ENCODE measurements around the gene PRCP.
A peak's percentile ranks its signal among the peaks of the same experiment; 100 is the strongest.
"Not testable (repeated sequence)": the region's sequence is repeated elsewhere in the genome, so short reads cannot be mapped to it uniquely, and the experiment has no call there.

PRCP gene

GRCh38 chr11:82869657-82870056, 30.6 kb downstream of the PRCP start:
- no peak for DNase-seq

GRCh38 chr11:82867495-82868082, 32.6 kb downstream of the PRCP start:
- DNase-seq: peak; percentile 50 to 68 (median 58)

DNA sequence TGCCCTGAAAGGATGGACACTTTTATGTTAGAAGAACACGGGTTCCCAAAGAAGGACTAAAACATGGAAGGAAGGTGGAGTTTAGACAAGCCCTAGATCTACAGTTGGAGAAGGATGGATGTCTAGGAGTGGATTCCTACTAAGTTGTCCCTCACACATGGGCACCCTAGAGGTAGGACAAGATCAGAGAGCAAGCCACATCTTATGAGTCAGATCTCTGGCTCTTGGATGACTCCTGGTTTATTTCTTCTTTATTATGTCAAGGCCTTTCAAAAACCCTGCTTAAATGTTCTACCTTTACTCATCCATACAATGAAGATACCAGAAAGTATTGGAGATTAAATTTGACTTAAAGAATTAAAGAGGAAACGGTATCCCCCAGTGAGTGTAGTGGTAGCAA, 34.4 kb downstream of the PRCP start:
- no peak for DNase-seq

DNA sequence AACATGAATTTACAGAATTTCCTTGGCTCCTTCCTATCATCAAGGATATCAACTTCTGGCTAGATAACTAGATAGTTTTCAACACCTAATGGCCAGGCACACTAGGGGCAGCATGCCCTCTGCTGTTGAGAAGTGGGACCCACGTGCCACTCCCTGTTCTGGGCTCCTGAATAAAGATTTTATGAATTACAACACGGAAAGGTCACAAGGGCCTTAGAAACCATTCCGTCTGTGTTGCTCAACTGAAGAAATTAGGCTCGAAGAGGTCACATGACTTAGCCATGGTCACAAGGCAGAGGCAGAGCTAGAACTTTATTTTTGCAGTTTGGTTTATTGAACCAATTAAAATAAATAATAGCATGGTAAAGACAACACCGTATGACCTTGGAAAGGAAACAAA, 36.0 kb downstream of the PRCP start:
- no peak for DNase-seq

GRCh38 chr11:82863209-82863608, 37.0 kb downstream of the PRCP start:
- DNase-seq: no peak

GRCh38 chr11:82862379-82862778, 37.9 kb downstream of the PRCP start:
- DNase-seq: no peak

DNA sequence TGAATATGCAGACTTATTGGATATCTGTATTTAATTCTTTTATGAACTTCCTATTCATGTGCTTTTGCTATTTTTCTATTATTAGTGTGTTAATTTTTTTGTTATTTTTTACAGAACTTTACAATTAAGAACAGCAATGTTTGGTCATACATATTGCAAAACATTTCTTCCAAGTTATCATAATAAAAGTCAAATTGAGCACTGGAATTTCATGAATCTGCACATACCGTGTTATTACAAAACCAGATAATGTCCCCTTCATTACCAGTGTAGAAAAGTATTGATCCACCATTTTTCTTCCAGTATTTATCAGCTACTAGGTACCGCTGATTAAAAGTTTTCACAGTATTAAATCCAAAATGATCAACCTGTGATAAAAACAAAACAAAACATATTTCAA, 40.5 kb downstream of the PRCP start:
- DNase-seq: no peak

DNA sequence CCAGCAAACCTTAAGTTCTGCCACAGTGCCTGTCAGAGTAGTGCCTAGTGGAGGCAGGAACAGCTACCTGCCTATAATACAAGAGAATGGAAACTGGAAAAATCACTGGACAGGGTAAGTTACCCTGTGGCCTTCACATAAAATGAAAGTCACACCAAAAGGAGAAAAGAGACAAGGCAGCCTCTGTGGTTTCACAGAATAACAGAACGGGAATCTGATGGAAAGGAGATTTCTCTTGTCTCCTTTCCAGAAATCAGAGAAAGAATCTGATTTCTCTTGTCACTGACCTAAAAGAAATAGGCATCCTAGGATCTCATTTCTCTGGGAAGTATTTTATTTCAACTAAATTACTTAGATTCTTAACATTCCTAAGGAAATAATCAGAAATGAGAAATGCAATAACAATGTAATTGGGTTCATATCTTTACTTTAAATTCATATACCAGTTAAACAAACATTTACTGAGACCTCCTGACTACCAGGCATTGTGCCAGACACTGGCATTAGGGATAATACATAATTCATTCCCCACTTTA, 41.6 kb downstream of the PRCP start:
- DNase-seq: no peak

DNA sequence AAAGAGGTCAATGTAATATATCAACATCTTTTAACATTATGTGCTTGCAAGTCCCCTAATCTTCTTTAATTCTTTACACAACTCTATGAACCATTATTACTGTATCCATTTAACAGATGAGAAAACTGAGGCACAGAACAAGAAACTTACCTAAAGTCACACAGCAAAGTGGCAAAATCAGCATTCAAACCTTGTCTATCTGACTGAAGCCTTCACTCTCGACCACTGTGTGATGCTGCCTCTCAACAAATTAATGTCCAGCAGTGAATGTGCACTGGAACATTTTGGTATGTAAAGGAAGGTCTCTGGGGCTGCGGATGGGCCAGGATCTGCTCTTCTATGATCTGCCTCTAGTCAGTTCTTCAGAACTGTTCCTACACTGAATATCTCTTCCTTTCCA, 42.1 kb downstream of the PRCP start:
- DNase-seq: no peak

- DNase-seq: no peak
These were observed 43.1 kb downstream of the PRCP start for GRCh38 chr11:82857145-82857544.

DNA sequence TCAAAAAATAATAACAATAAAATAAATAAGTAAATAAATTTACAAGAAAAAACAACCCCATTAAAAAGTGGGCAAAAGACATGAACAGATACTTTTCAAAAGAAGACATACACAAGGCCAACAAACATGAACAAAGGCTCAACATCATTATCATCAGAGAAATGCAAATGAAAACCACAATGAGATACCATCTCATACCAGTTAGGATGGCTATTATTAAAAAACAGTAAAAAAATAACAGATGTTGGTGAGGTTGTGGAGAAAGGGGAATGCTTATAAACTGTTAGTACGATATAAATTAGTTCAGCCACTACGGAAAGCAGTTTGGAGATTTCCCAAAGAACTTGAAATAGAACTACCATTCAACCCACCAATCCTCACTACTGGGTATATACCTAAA, 44.6 kb downstream of the PRCP start:
- DNase-seq: no peak

- DNase-seq: not testable (repeated sequence)
These were observed 45.3 kb downstream of the PRCP start for GRCh38 chr11:82854916-82855315.

- DNase-seq: no peak
These were observed 46.0 kb downstream of the PRCP start for GRCh38 chr11:82854242-82854641.

DNA sequence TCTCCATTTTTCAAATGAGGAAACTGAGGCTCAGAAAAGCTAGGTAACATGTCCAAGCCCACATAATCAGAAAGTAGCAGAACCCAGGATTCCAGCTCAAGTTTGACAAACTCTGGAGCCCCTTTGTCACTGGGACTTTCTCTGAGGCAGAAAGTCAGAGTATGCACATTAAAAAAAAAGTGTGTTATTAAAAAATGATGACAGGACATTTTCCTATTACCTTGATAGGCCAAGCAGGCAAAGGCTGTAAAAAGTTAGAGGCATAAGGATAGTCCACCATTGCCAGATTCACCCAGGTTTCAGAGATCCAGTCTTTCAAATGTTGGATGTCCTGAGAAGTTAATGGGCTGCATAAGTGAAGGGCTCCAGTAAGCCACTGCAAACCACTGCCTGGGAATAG, 51.4 kb downstream of the PRCP start:
- no peak for DNase-seq

DNA sequence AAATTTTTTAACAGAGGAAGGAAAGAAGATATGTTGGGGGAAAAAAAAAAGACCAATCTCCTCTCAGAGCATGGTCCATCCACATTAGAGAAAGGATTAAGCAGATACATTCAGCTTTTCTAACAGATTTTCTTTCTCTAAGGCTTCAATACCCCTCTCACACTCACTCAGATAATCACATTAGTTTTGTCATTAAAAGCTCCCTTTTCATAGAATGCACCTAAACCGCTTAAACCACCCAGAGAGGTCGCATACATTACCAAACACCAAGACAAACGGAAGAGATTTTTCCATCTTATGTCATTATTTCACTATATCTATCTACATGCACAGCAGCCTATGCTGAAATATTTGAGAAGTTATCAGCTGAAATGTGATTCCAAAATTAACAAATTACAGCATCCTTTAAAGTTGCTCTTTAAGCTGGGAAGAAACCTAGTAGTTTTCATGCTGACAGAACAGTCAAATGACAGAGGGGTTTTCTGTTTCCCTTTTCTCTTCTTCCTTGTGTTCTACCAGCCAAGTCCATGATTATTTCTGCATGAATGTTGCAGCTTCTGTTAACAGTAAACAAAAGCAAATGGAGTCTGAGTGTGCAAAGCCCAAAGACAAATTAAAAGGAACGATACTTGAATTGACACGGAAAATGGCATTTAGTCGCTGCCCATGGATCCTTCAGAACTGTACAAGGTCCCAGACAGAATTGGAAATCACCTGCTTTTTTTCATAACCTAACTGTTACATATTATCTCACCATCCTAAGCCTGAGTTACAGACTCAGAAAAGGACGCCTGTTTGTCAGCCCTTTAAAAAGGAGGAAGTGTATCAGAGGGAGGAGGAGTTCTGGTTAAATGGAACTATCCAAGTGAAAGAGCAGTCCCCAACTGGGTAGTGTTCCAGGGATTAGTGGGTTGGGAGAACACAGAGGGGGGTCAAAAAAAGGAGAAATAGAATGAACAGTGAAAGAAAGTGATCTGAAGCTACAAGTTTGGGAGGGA, 54.6 kb downstream of the PRCP start:
- no peak for DNase-seq

- no peak for DNase-seq
These were observed 57.0 kb downstream of the PRCP start for GRCh38 chr11:82843057-82843795.

DNA sequence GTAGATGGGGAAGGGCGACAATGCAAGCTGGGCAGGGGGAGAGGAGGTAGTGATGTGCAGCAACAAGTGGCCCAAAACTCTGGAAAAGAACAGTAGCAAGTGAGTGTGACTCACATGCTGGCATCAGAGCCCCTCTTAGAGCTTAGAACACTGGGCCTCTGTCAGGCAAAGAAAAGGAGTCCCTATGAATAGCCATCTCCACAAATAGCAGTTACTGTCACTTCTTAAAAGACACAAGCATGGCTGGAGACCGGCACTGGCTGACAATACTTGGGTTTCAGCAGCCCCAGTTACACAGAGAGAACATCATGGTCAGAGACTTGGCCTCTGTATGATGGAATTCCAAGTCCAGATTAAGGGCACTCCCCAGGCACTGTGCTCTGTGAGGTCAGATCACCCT, 58.2 kb downstream of the PRCP start:
- no peak for DNase-seq

DNA sequence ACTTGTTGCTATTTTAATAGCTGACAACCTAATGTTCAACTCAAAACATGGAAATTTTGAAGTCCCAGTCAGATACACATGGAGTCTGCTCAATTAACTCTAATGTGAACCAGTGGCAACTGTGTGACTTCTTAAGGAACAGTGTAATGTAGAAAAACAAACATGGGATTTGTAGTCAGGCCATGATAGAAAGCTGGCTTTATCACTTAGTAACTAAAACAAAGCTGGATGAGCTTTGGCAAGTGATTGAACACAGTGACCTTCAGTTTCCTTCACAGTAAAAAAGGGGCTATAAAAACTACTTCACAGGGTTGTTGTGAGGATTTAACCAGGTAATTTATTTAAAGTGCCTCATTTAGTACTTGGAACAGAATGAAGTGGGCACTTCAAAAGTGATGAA, 62.6 kb downstream of the PRCP start:
- no peak for DNase-seq

- no peak for DNase-seq
These were observed 67.2 kb downstream of the PRCP start for GRCh38 chr11:82832983-82833382.

DNA sequence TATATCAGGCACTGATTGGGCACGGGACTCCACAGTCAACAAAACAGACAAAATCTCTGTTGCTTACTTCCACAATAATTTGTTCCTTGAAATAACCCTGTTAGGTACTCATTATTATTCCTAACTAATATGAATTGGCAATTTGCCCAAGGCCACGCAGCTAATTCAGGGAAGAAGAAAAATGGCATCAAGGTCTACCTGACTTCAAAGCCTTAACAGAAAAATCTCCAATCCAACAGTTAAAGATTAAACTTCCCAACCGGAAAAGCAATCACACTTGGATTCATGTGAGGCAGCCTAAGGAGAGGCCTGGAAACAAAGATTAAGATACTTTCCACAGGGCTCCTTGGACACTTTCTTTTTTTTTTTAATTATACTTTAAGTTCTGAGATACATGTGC, 68.9 kb downstream of the PRCP start:
- no peak for DNase-seq

GRCh38 chr11:82830746-82831145, 69.5 kb downstream of the PRCP start:
- DNase-seq: no peak

- no peak for DNase-seq
These were observed 71.1 kb downstream of the PRCP start for GRCh38 chr11:82829101-82829500.

DNA sequence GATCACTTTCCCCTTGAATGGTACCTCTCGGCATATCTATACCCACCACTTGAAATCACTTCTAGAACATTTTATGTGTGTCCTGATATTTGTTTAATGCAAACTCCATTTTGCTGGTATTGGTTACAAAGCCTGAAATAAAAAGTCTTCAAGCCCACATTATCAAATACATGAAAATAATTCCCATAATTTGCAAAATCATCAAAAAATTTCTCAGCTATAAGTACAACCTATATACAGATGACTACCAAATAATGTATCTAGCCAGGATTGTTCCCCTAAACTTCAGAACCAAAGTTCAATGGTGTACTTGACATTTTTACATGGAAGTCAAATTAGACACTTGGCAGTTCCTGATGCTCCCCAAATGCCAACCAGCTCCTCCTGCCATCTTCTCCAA, 71.8 kb downstream of the PRCP start:
- DNase-seq: no peak

Data from activated CD4-positive, CD25-positive, alpha-beta regulatory T cell (primary cell).